GM12878 (cell line): Measurements from ENCODE around the gene IGF2BP2. TPM values are rescaled to one million over a fixed set of nuclear protein-coding genes. Genes with fewer than 3 reads are reported as not detected.

Experiments
- ATAC-seq: fragments of 200-7000 bp; cut with Tn5 transposase; 3 replicates; pipeline ENCODE4 v1.9.1; 2020; ENCODE audit warnings: mild to moderate bottlenecking, moderate library complexity
- BruUV-seq: library from RNA; stranded (reverse); fragments of 400-500 nt; replicated peaks from 2 replicates; lab custom pipeline; 2021; lab: Mats Ljungman, UMichigan
- CTCF ChIA-PET: fragments of 300-600 bp; sonication (Branson Sonifier 250); formaldehyde crosslinking; extraction: SDS; loops from one replicate; lab custom pipeline; 2021; ENCODE audit warnings: inconsistent platforms; lab: Yijun Ruan, JAX
- POLR2A ChIA-PET: fragments of 350-600 bp; formaldehyde crosslinking; extraction: SDS; loops from one replicate; lab custom pipeline; 2021; ENCODE audit warnings: inconsistent platforms; lab: Charles Lee
- RAD21 ChIA-PET: fragments of 300-600 bp; sonication (Branson Sonifier 250); formaldehyde crosslinking; loops from one replicate; lab custom pipeline; 2023; ENCODE audit warnings: antibody characterized with exemption; ENCODE audit not compliant: unreplicated experiment; lab: Charles Lee
- SMC1A ChIA-PET: fragments of 300-600 bp; sonication (Branson Sonifier 250); formaldehyde crosslinking; loops from one replicate; lab custom pipeline; 2023; ENCODE audit not compliant: unreplicated experiment, uncharacterized antibody; lab: Charles Lee
- DNase-seq: peaks from one replicate; pipeline ENCODE4 v3.0.0-alpha.2; 2011; ENCODE audit warnings: low read depth, low spot score
- FAIRE-seq: peaks from 3 replicates; lab custom pipeline; 2011; peaks lifted over from hg19 to GRCh38; lab: Jason Lieb, UNC
- H2AFZ ChIP-seq: 2 replicates; pipeline ENCODE4 v1.6.0; 2011; ENCODE audit warnings: low read depth, low read length, control low read depth; ENCODE audit not compliant: control insufficient read depth
- H3K27ac ChIP-seq: 2 replicates; pipeline ENCODE4 v1.5.1; 2011; ENCODE audit warnings: control low read depth; ENCODE audit not compliant: control insufficient read depth, insufficient read depth
- H3K27me3 ChIP-seq, 2 experiments: replicated peaks in 1 of 2; 2 replicates each; pipeline versions ENCODE4 v1.6.0 to v1.6.1; 2011; ENCODE audit warnings: low read length in 1 of 2; ENCODE audit not compliant: control insufficient read depth in 2 of 2, insufficient read depth in 2 of 2
- H3K36me3 ChIP-seq, 2 experiments: 2 replicates each; pipeline ENCODE4 v1.5.1; 2011; ENCODE audit warnings: low read length in 1 of 2; ENCODE audit not compliant: control insufficient read depth in 2 of 2, insufficient read depth in 2 of 2
- H3K4me1 ChIP-seq: 2 replicates; pipeline ENCODE4 v1.6.1; 2011; ENCODE audit warnings: mild to moderate bottlenecking, low read length, moderate library complexity, mixed read lengths; ENCODE audit not compliant: control insufficient read depth, insufficient read depth
- H3K4me2 ChIP-seq: 2 replicates; pipeline ENCODE4 v1.6.0; 2011; ENCODE audit warnings: control low read depth; ENCODE audit not compliant: control insufficient read depth, insufficient read depth
- H3K4me3 ChIP-seq: fragments of 200-600 bp; sonication (generic); 2 replicates; pipeline ENCODE4 v1.5.1; 2016
- H3K79me2 ChIP-seq: 2 replicates; pipeline ENCODE4 v1.6.0; 2011; ENCODE audit warnings: low read length; ENCODE audit not compliant: control insufficient read depth, insufficient read depth
- H3K9ac ChIP-seq: 2 replicates; pipeline ENCODE4 v1.8.0; 2011; ENCODE audit warnings: low read length, control low read depth, mixed read lengths; ENCODE audit not compliant: control insufficient read depth, insufficient read depth
- H3K9me3 ChIP-seq: replicated peaks from 3 replicates; pipeline ENCODE4 v1.5.1; 2011; ENCODE audit warnings: mild to moderate bottlenecking, low read length; ENCODE audit not compliant: control insufficient read depth, insufficient read depth
- H4K20me1 ChIP-seq: 2 replicates; pipeline ENCODE4 v1.6.0; 2011; ENCODE audit not compliant: control insufficient read depth, insufficient read depth
- BCL11A ChIP-seq: IDR thresholded peaks from 2 replicates; pipeline ENCODE4 v1.6.1; 2011; ENCODE audit warnings: low read depth, low read length
- CBX3 ChIP-seq: fragments of 200-600 bp; sonication (generic); IDR thresholded peaks from 2 replicates; pipeline ENCODE4 v1.6.1; 2016; ENCODE audit warnings: low read depth, borderline replicate concordance
- HDAC2 ChIP-seq: fragments of 200-600 bp; sonication (generic); IDR thresholded peaks from 2 replicates; pipeline ENCODE4 v1.6.1; 2017
- NR2F1 ChIP-seq: fragments of 450-650 bp; conservative IDR thresholded peaks from 2 replicates; pipeline ENCODE4 v1.6.1; 2017; ENCODE audit warnings: mild to moderate bottlenecking
- PBX3 ChIP-seq: IDR thresholded peaks from 2 replicates; pipeline ENCODE4 v1.6.1; 2011; ENCODE audit warnings: mild to moderate bottlenecking, low read depth, low read length, moderate library complexity; ENCODE audit not compliant: insufficient replicate concordance
- RBBP5 ChIP-seq: fragments of 200-600 bp; sonication (generic); conservative IDR thresholded peaks from 2 replicates; pipeline ENCODE4 v1.6.1; 2016
- RELA ChIP-seq: fragments of 450-650 bp; IDR thresholded peaks from 2 replicates; pipeline ENCODE4 v1.8.0; 2014; ENCODE audit warnings: borderline replicate concordance; ENCODE audit not compliant: partially characterized antibody
- RELB ChIP-seq: fragments of 450-650 bp; IDR thresholded peaks from 2 replicates; pipeline ENCODE4 v1.6.1; 2017; ENCODE audit warnings: low read depth, mild to moderate bottlenecking, moderate library complexity
- SMC3 ChIP-seq: IDR thresholded peaks from 2 replicates; pipeline ENCODE4 v1.6.1; 2011; ENCODE audit warnings: low read length, improper control_type of control experiment, borderline replicate concordance
- TARDBP ChIP-seq: IDR thresholded peaks from 2 replicates; pipeline ENCODE4 v1.6.1; 2016; ENCODE audit warnings: borderline replicate concordance
- TBL1XR1 ChIP-seq: IDR thresholded peaks from 2 replicates; pipeline ENCODE4 v1.6.1; 2012; ENCODE audit warnings: low read depth, low read length, improper control_type of control experiment
- ZBED1 ChIP-seq: IDR thresholded peaks from 2 replicates; pipeline ENCODE4 v1.6.1; 2016; ENCODE audit warnings: borderline replicate concordance
- ZBTB40 ChIP-seq: fragments of 450-650 bp; IDR thresholded peaks from 2 replicates; pipeline ENCODE4 v1.6.1; 2016; ENCODE audit warnings: mild to moderate bottlenecking, moderate library complexity, borderline replicate concordance
- ZNF274 ChIP-seq: IDR thresholded peaks from one replicate; pipeline ENCODE4 v1.8.0; 2011; ENCODE audit not compliant: insufficient read length, insufficient read depth
- ZNF384 ChIP-seq: IDR thresholded peaks from 2 replicates; pipeline ENCODE4 v1.6.1; 2012; ENCODE audit warnings: low read depth, mild to moderate bottlenecking, low read length, improper control_type of control experiment, borderline replicate concordance
- WGBS: methylation state at CpG from one replicate; pipeline ENCODE4 v1.1.6; 2016; ENCODE audit warnings: low lambda C conversion rate; ENCODE audit not compliant: insufficient replicate concordance, insufficient coverage; ENCODE audit errors: missing lambda C conversion rate; 5-methylcytosine and 5-hydroxymethylcytosine counted together
- in situ Hi-C: fragments of 300-500 bp; cut with MboI; formaldehyde crosslinking; loops from 9 replicates; pipeline ENCODE4 v1.14.3; 2018; ENCODE audit warnings: mixed read lengths
- intact Hi-C: fragments of 100-400 bp; cut with micrococcal nuclease; formaldehyde crosslinking; loops from one replicate; pipeline ENCODE4 v1.14.2; 2022; ENCODE audit not compliant: unreplicated experiment
- polyA plus RNA-seq, 11 experiments: library from polyadenylated mRNA; depleted of rRNA in 4 of 11; unstranded in 6 of 11; stranded (reverse) in 5 of 11; fragments of >200 nt; fragmentation: Nextera tagmentation in 4 of 11; fragmentation: Illumina TruSeq in 1 of 11; extraction: Ambion mirVana in 4 of 11; extraction: Trizol in 1 of 11; gene quantifications; 1 replicate in 1 of 11; 2 replicates in 10 of 11; pipeline versions ENCODE4 v1.2.1 to v1.2.3, GENCODE V29; 2011 to 2016; ENCODE audit warnings: inconsistent platforms in 2 of 11, missing spikeins in 2 of 11, low read depth in 1 of 11
- total RNA-seq, 4 experiments: library from RNA; depleted of rRNA in 3 of 4; stranded (reverse); fragments of >200 nt in 3 of 4; fragmentation: Illumina TruSeq in 1 of 4; extraction: Trizol in 1 of 4; gene quantifications; 2 replicates each; pipeline versions ENCODE4 v1.2.1 to v1.2.3, GENCODE V29; 2013 to 2021

The IGF2BP2 gene
- total and polyA plus RNA-seq, 10 of the 15 experiments (the other 5 are each of a cell fraction or from before 2014, with no cell fraction given), result 0.25 to 0.72 TPM; not detected in 8

- no peak overlapping the region for H3K27ac ChIP-seq
- TF ChIP-seq NR2F1 (no peak), RELA (no peak), ZNF384 (no peak), RBBP5 (no peak), ZBED1 (no peak), TBL1XR1 (no peak), RELB (no peak), SMC3 (no peak), HDAC2 (no peak), PBX3 (no peak), ZBTB40 (no peak), ZNF274 (no peak), TARDBP (no peak), BCL11A (no peak), CBX3 (no peak)
- TF ChIP-seq, all 136 proteins: peak for 0
- H3K9me3 ChIP-seq, result no peaks in the 10 kb centered on the region
- WGBS, result 38% methylated on average over 9 of the region's 9 CpGs
- FAIRE-seq (no peak), ATAC-seq (no peak), DNase-seq (no peak)
- SMC1A ChIA-PET, result interaction anchor here (0.9 to 1.6 kb wide), 2 partner anchors 13 to 32 kb away, joined by 3 read pairs; no protein-coding TSS in a partner anchor
- H3K4me1 ChIP-seq, result no peaks in the 10 kb centered on the region
- H4K20me1 ChIP-seq, result no peaks in the 10 kb centered on the region
- H3K9ac ChIP-seq, result no peak overlapping the region
- no peak overlapping the region for H3K4me2 ChIP-seq
- no peaks in the 10 kb centered on the region; a peak in 1 of 4 replicates for H3K27me3 ChIP-seq
- in situ Hi-C loops, result no loop called here
- no peak overlapping the region for H2AFZ ChIP-seq
- no TSS peak for BruUV-seq
- no peak overlapping the region for H3K4me3 ChIP-seq
- CTCF ChIA-PET, result interaction anchor here (0.5 kb wide), 1 partner anchor 9 kb away, joined by 3 read pairs; no protein-coding TSS in a partner anchor
- H3K36me3 ChIP-seq, result no peaks in the 10 kb centered on the region
- POLR2A ChIA-PET, result no interaction called here
- RAD21 ChIA-PET, result interaction anchor here (1.2 kb wide), 1 partner anchor 53 kb away, joined by 3 read pairs; no protein-coding TSS in a partner anchor
- intact Hi-C loops, result no loop called here
- H3K79me2 ChIP-seq, result no peaks in the 10 kb centered on the region
Measured at GRCh38 chr3:185874119-185874518, 49.3 kb upstream of the IGF2BP2 start.
